NB4 (cell line): ENCODE data around the gene CYP2D6.

Experiments
- DNase-seq: peaks from one replicate; pipeline ENCODE4 v3.0.0; 2010; ENCODE audit warnings: low read depth
- H3K4me3 ChIP-seq: one replicate; pipeline ENCODE4 v1.5.1; 2011; ENCODE audit warnings: mild to moderate bottlenecking, low read depth, low read length, moderate library complexity
- MAX ChIP-seq: IDR thresholded peaks from 2 replicates; pipeline ENCODE4 v1.6.1; 2011; ENCODE audit warnings: low read depth, low read length
- MYC ChIP-seq: IDR thresholded peaks from 2 replicates; pipeline ENCODE4 v1.6.1; 2011; ENCODE audit warnings: low read depth, low read length
- POLR2A ChIP-seq: IDR thresholded peaks from 2 replicates; pipeline ENCODE4 v1.6.1; 2011; ENCODE audit warnings: mild to moderate bottlenecking; ENCODE audit not compliant: insufficient read length; ENCODE audit errors: extremely low read depth
- TF ChIP-seq, protein P1 (sequence below): IDR thresholded peaks from one replicate; pipeline ENCODE4 v1.5.1; 2012; ENCODE audit warnings: low read depth, low read length

The CYP2D6 gene

DNA sequence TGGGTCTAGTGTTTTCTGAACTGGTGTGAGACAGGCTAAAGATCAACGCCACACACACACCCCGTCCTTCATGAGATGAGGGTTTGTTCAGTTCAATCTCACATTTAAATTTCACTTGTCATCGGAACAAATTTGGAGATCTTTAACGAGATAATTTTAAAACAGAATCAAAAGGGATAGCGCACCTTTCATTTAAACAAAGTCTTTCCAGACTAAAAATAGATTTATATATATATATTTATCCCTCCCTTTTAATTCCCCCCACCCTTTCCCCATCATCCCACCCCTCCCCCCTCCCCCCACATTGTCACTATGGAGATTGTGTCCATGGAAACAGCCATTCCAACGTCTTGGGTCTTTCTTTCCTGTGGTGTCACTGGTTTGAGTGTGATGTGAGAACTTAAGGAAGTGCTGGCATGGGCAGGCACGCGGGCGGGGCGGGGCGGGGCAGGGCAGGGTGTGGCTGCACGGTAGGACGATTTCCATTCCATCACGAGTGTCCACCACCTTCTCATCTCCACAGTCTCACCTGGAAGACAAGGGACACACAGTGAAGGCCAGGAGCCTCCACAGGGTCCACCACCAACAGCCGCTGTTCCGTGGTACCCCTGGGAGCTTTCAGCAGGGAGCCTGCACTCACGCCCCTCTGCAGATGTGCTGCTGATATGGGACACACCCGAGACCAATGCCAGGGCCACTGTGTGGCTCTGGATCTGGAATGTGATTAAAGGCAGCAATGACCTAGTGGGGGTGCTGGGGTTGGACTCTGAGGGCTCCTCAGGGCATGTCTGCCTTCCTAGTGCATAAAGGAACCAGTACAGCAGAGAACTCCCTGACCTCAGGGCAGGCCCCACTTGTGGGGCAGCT, 30.5 kb upstream of the CYP2D6 start:
- TF ChIP-seq MYC (no peak), MAX (no peak), POLR2A (no peak)
- TF ChIP-seq, protein P1, sequence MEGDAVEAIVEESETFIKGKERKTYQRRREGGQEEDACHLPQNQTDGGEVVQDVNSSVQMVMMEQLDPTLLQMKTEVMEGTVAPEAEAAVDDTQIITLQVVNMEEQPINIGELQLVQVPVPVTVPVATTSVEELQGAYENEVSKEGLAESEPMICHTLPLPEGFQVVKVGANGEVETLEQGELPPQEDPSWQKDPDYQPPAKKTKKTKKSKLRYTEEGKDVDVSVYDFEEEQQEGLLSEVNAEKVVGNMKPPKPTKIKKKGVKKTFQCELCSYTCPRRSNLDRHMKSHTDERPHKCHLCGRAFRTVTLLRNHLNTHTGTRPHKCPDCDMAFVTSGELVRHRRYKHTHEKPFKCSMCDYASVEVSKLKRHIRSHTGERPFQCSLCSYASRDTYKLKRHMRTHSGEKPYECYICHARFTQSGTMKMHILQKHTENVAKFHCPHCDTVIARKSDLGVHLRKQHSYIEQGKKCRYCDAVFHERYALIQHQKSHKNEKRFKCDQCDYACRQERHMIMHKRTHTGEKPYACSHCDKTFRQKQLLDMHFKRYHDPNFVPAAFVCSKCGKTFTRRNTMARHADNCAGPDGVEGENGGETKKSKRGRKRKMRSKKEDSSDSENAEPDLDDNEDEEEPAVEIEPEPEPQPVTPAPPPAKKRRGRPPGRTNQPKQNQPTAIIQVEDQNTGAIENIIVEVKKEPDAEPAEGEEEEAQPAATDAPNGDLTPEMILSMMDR, result no peak
- no peak for DNase-seq
- no peak overlapping the region for H3K4me3 ChIP-seq

- no peak for DNase-seq
- no peak overlapping the region for H3K4me3 ChIP-seq
- no peak for TF ChIP-seq POLR2A
- TF ChIP-seq MYC, result no peak
- no peak for TF ChIP-seq MAX
- TF ChIP-seq, protein P1, result no peak
These were observed 29.6 kb upstream of the CYP2D6 start for GRCh38 chr22:42160251-42160650.

DNA sequence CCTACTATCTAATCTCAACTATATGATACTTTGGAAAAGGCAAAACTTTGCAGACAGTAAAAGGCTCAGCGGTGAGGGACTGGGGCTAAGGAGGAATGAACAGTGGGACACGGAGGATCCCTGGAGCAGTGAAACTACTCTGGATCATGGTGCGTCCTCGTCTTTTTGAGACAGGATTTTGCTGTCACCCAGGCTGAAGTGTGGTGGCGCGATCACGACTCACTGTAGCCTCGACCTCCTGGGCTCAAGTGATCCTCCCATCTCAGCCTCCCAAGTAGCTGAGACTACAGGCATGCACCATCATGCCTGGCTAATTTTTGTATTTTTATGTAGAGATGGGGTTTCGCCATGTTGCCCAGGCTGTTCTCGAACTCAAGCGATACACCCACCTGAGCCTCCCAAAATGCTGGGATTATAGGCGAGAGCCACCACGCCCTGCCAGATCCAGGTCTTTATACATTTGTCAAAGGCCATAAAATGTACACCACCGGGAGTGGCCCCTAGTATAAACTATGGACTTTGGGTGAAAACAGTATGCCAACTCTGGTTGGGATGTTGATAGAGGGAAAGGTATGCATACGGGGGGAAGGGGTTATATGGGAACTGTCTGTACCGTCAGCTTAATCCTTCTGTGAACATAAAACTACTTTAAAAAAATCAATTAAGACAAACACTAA, 28.0 kb upstream of the CYP2D6 start:
- H3K4me3 ChIP-seq, result no peak overlapping the region
- TF ChIP-seq MAX, result no peak
- TF ChIP-seq POLR2A, result no peak
- TF ChIP-seq, protein P1, result no peak
- no peak for TF ChIP-seq MYC
- no peak for DNase-seq

DNA sequence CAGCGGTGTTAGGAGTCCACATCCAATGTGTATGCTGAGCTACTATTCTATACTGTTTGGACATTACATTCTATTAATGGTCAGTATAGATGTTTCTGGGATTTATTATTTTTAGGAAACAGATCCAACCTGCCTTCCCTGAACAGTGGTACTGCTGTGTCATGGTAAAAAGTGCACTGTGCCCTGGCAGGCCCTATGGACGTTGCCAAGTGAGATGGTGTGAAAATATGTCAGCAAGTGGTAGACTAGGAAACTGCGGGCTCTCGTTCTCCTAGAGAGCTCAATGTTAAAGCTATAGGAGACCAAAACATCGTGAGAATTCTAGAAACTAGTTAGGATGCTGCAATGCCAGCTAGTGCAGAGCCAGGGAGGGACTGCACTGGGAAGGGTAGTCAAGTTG, 26.0 kb upstream of the CYP2D6 start:
- TF ChIP-seq MYC, result no peak
- no peak for TF ChIP-seq POLR2A
- TF ChIP-seq, protein P1, result no peak
- no peak for TF ChIP-seq MAX
- no peak overlapping the region for H3K4me3 ChIP-seq
- no peak for DNase-seq

- H3K4me3 ChIP-seq, result no peak overlapping the region
- DNase-seq, result no peak
- TF ChIP-seq MAX, result no peak
- TF ChIP-seq POLR2A, result no peak
- no peak for TF ChIP-seq MYC
- TF ChIP-seq, protein P1, result no peak
These were observed 25.5 kb upstream of the CYP2D6 start for GRCh38 chr22:42156121-42156520.
